T-cell (primary cell): ENCODE data around the gene TMEFF1. TPM values are rescaled to one million over a fixed set of nuclear protein-coding genes. Genes with fewer than 3 reads are reported as not detected.

Experiments
- ATAC-seq, 4 experiments: fragments of 200-7000 bp in 3 of 4; fragments of 150-1000 bp in 1 of 4; cut with Tn5 transposase; replicated peaks in 1 of 4; 1 replicate in 3 of 4; 2 replicates in 1 of 4; pipeline ENCODE4 v1.10.0; 2021; ENCODE audit warnings: moderate library complexity in 3 of 4, mild to moderate bottlenecking in 2 of 4, moderate number of reproducible peaks in 1 of 4
- CTCF ChIA-PET, 2 donors: fragments of 300-600 bp; sonication (Branson Sonifier 250); formaldehyde crosslinking; loops; one replicate each; lab custom pipeline; 2022; ENCODE audit warnings: antibody characterized with exemption in 2 of 2; lab: Charles Lee
- POLR2A ChIA-PET, 2 donors: fragments of 300-600 bp; sonication (Branson Sonifier 250); formaldehyde crosslinking; loops; one replicate each; lab custom pipeline; 2022; ENCODE audit warnings: antibody characterized with exemption in 2 of 2; lab: Charles Lee
- DNase-seq, 35 experiments: peaks; one replicate each; pipeline versions ENCODE4 v3.0.0 to v3.0.0-alpha.2; 2013 to 2023
- H3K27ac ChIP-seq: one replicate; pipeline ENCODE4 v1.5.1; 2013; ENCODE audit warnings: low read length
- H3K27me3 ChIP-seq, 2 experiments: replicated peaks in 1 of 2; 1 replicate in 1 of 2; 2 replicates in 1 of 2; pipeline versions ENCODE4 v1.6.1 to v1.7.0; 2013; ENCODE audit warnings: low read length in 1 of 2, mixed read lengths in 1 of 2; ENCODE audit not compliant: control insufficient read depth in 2 of 2, insufficient read depth in 2 of 2; ENCODE audit errors: extremely low read depth in 1 of 2
- H3K36me3 ChIP-seq, 2 donors: 1 replicate in 1 of 2; 2 replicates in 1 of 2; pipeline versions ENCODE4 v1.6.1 to v1.7.0; 2013; ENCODE audit warnings: low read length in 1 of 2; ENCODE audit not compliant: control insufficient read depth in 2 of 2, insufficient read depth in 1 of 2; ENCODE audit errors: extremely low read depth in 1 of 2
- H3K4me1 ChIP-seq, 2 experiments: 1 replicate in 1 of 2; 2 replicates in 1 of 2; pipeline versions ENCODE4 v1.6.1 to v1.7.0; 2013; ENCODE audit warnings: low read length in 2 of 2, mixed read lengths in 1 of 2; ENCODE audit not compliant: insufficient read depth in 2 of 2, control insufficient read depth in 1 of 2; ENCODE audit errors: extremely low read depth in 1 of 2
- H3K4me3 ChIP-seq, 2 donors: 1 replicate in 1 of 2; 2 replicates in 1 of 2; pipeline versions ENCODE4 v1.5.1 to v1.7.0; 2013; ENCODE audit warnings: mild to moderate bottlenecking in 2 of 2, low read length in 1 of 2, moderate library complexity in 1 of 2; ENCODE audit not compliant: control insufficient read depth in 1 of 2; ENCODE audit errors: extremely low read depth in 1 of 2
- H3K9me3 ChIP-seq: 2 replicates; pipeline ENCODE4 v1.7.0; 2013
- H3K27ac Mint-ChIP-seq, 2 donors: one replicate each; pipeline ENCODE4 v1.8.0; 2020 to 2021; ENCODE audit warnings: mild to moderate bottlenecking in 2 of 2, mixed read lengths in 2 of 2
- H3K27me3 Mint-ChIP-seq, 2 donors: one replicate each; pipeline ENCODE4 v1.8.0; 2021 to 2022; ENCODE audit warnings: mixed read lengths in 2 of 2
- H3K36me3 Mint-ChIP-seq: one replicate; pipeline ENCODE4 v1.8.0; 2021; ENCODE audit warnings: mixed read lengths
- H3K4me1 Mint-ChIP-seq, 3 donors: one replicate each; pipeline ENCODE4 v1.8.0; 2020 to 2022; ENCODE audit warnings: mixed read lengths in 3 of 3, mild to moderate bottlenecking in 1 of 3
- H3K4me3 Mint-ChIP-seq, 3 donors: one replicate each; pipeline ENCODE4 v1.8.0; 2020 to 2022; ENCODE audit warnings: mild to moderate bottlenecking in 3 of 3, mixed read lengths in 3 of 3, moderate library complexity in 3 of 3
- H3K9me3 Mint-ChIP-seq, 3 donors: one replicate each; pipeline ENCODE4 v1.8.0; 2020 to 2022; ENCODE audit warnings: mixed read lengths in 3 of 3
- WGBS: methylation state at CpG from one replicate; pipeline ENCODE4 v1.1.5; 2013; ENCODE audit warnings: missing lambda C conversion rate; ENCODE audit not compliant: insufficient coverage; 5-methylcytosine and 5-hydroxymethylcytosine counted together
- total RNA-seq, 35 experiments: library from RNA in 6 of 35; stranded (reverse) in 6 of 35; fragments of 120-200 nt in 1 of 35; gene quantifications; one replicate each; pipeline versions ENCODE4 v1.2.1 to v1.2.4 and lab custom pipeline; 2013 to 2026

Gene TMEFF1
- total RNA-seq, 5 donors from 2014 or later (not counting 1 experiment from before 2014, with no cell fraction given) = 0.22 to 0.26 TPM; not detected in 3

- no CpG with 5 or more reads among the region's 1 CpG for WGBS
- DNase-seq (no peak), ATAC-seq (no peak)
- peaks cover 0 to 3% of the 10 kb centered on the region in 2 experiments for H3K27me3 ChIP-seq
- no peak overlapping the region for H3K4me3 ChIP-seq
- no peaks in the 10 kb centered on the region for H3K4me1 ChIP-seq
- H3K27ac Mint-ChIP-seq = no peak overlapping the region
- ChIA-PET CTCF (no interaction called here), POLR2A (no interaction called here)
- peaks cover 0 to 5% (median 0%) of the 10 kb centered on the region in 3 donors for H3K9me3 Mint-ChIP-seq
- H3K36me3 Mint-ChIP-seq = peaks cover 5% of the 10 kb centered on the region
- H3K27ac ChIP-seq = no peak overlapping the region
- peaks cover 0 to 5% of the 10 kb centered on the region in 2 donors for H3K27me3 Mint-ChIP-seq
- no peaks in the 10 kb centered on the region for H3K36me3 ChIP-seq
- H3K9me3 ChIP-seq = no peaks in the 10 kb centered on the region
- no peaks in the 10 kb centered on the region for H3K4me1 Mint-ChIP-seq
- H3K4me3 Mint-ChIP-seq = no peak overlapping the region
Measured at GRCh38 chr9:100488177-100488576, 15.2 kb downstream of the TMEFF1 start.

GRCh38 chr9:100489836-100490235 is 16.9 kb downstream of the TMEFF1 start:
- H3K27ac Mint-ChIP-seq = no peak overlapping the region
- H3K4me1 Mint-ChIP-seq = no peaks in the 10 kb centered on the region
- ATAC-seq = no peak
- no peak for DNase-seq
- H3K27ac ChIP-seq = no peak overlapping the region
- H3K36me3 Mint-ChIP-seq = peaks cover 5% of the 10 kb centered on the region
- no peak overlapping the region for H3K4me3 ChIP-seq
- H3K27me3 Mint-ChIP-seq = peaks cover 0 to 2% of the 10 kb centered on the region in 2 donors
- peaks cover 0 to 5% (median 0%) of the 10 kb centered on the region in 3 donors for H3K9me3 Mint-ChIP-seq
- no peaks in the 10 kb centered on the region for H3K9me3 ChIP-seq
- ChIA-PET POLR2A (no interaction called here), CTCF (no interaction called here)
- no peak overlapping the region for H3K4me3 Mint-ChIP-seq
- H3K27me3 ChIP-seq = peaks cover 0 to 3% of the 10 kb centered on the region in 2 experiments
- no peaks in the 10 kb centered on the region for H3K4me1 ChIP-seq
- 88% methylated on average over 1 of the region's 4 CpGs for WGBS
- no peaks in the 10 kb centered on the region for H3K36me3 ChIP-seq

- Histone ChIP-seq H3K4me3 (no peak overlapping the region), H3K27ac (no peak overlapping the region), H3K27me3 (peaks cover 0 to 3% of the 10 kb centered on the region in 2 experiments), H3K36me3 (no peaks in the 10 kb centered on the region), H3K9me3 (no peaks in the 10 kb centered on the region), H3K4me1 (no peaks in the 10 kb centered on the region)
- H3K27me3 Mint-ChIP-seq = no peaks in the 10 kb centered on the region
- no peak for DNase-seq
- no peaks in the 10 kb centered on the region for H3K9me3 Mint-ChIP-seq
- no peaks in the 10 kb centered on the region for H3K36me3 Mint-ChIP-seq
- ChIA-PET POLR2A (no interaction called here), CTCF (no interaction called here)
- WGBS = no CpG with 5 or more reads among the region's 2 CpGs
- H3K27ac Mint-ChIP-seq = no peak overlapping the region
- no peaks in the 10 kb centered on the region for H3K4me1 Mint-ChIP-seq
- no peak overlapping the region for H3K4me3 Mint-ChIP-seq
- no peak for ATAC-seq
Measured at GRCh38 chr9:100492952-100493351, 20.0 kb downstream of the TMEFF1 start.

GRCh38 chr9:100498592-100498991 is 25.6 kb downstream of the TMEFF1 start:
- H3K36me3 Mint-ChIP-seq = no peaks in the 10 kb centered on the region
- no peaks in the 10 kb centered on the region for H3K9me3 Mint-ChIP-seq
- WGBS = no CpG with 5 or more reads among the region's 5 CpGs
- ChIA-PET CTCF (no interaction called here), POLR2A (no interaction called here)
- no peaks in the 10 kb centered on the region for H3K4me1 Mint-ChIP-seq
- DNase-seq (no peak), ATAC-seq (no peak)
- H3K36me3 ChIP-seq = no peaks in the 10 kb centered on the region
- H3K4me3 ChIP-seq = no peak overlapping the region
- no peaks in the 10 kb centered on the region for H3K9me3 ChIP-seq
- no peak overlapping the region for H3K4me3 Mint-ChIP-seq
- H3K27me3 ChIP-seq = no peaks in the 10 kb centered on the region
- H3K27me3 Mint-ChIP-seq = no peaks in the 10 kb centered on the region
- no peak overlapping the region for H3K27ac Mint-ChIP-seq
- no peak overlapping the region for H3K27ac ChIP-seq
- H3K4me1 ChIP-seq = no peaks in the 10 kb centered on the region

DNA sequence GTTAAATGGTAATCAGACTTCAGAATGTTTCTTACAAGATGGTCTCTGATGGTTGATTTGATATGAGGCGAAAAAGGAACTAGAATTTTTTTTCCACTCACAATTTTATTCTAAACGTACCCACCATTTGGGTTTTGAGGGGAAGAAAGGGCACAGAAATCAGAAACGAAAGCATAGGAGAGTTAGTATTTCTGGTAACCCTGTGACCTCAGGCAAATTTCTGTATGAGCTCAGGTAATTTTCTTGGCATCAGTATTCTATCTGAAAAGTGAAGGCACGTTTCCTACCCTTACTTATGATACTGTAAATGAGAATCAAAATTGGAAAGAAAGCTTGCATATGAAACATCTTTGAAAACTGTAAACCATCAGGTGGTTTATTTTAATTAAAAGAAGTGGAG is 26.5 kb downstream of the TMEFF1 start:
- Mint-ChIP-seq H3K4me1 (no peaks in the 10 kb centered on the region), H3K36me3 (no peaks in the 10 kb centered on the region), H3K27me3 (no peaks in the 10 kb centered on the region), H3K4me3 (no peak overlapping the region), H3K9me3 (no peaks in the 10 kb centered on the region), H3K27ac (no peak overlapping the region)
- ATAC-seq (no peak), DNase-seq (no peak)
- no peak overlapping the region for H3K27ac ChIP-seq
- no peak overlapping the region for H3K4me3 ChIP-seq
- no CpG with 5 or more reads among the region's 4 CpGs for WGBS
- no peaks in the 10 kb centered on the region for H3K4me1 ChIP-seq
- ChIA-PET POLR2A (no interaction called here), CTCF (no interaction called here)
- H3K9me3 ChIP-seq = no peaks in the 10 kb centered on the region
- no peaks in the 10 kb centered on the region for H3K36me3 ChIP-seq
- H3K27me3 ChIP-seq = no peaks in the 10 kb centered on the region

DNA sequence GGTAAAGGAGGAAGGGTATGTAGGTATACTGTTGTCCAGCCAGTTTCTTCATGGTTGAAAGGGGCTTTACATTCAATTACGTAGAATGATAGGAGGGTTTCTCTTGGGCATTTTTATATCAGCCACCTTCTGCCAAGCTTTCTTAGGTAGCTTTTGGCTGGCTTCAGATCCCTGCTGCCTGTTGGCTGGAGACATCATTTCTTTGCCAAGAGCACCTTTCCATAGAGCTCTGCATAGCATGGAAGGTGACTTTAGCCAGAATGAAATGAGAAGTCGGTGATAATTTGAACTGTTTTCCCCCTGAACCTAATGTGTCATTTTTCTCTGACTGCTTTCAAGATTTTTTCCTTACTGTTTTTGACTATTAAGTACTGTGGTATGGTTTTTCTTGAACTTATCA is 26.9 kb downstream of the TMEFF1 start:
- Histone ChIP-seq H3K9me3 (no peaks in the 10 kb centered on the region), H3K27me3 (no peaks in the 10 kb centered on the region), H3K4me1 (no peaks in the 10 kb centered on the region), H3K27ac (no peak overlapping the region), H3K36me3 (no peaks in the 10 kb centered on the region), H3K4me3 (no peak overlapping the region)
- Mint-ChIP-seq H3K36me3 (no peaks in the 10 kb centered on the region), H3K4me3 (no peak overlapping the region), H3K27me3 (no peaks in the 10 kb centered on the region), H3K27ac (no peak overlapping the region), H3K4me1 (no peaks in the 10 kb centered on the region), H3K9me3 (no peaks in the 10 kb centered on the region)
- POLR2A ChIA-PET = no interaction called here
- CTCF ChIA-PET = no interaction called here
- ATAC-seq (no peak), DNase-seq (no peak)
- no CpG with 5 or more reads among the region's 2 CpGs for WGBS
